HCT116 (cell line): ENCODE measurements around the gene PDE4D. TPM values are rescaled to one million over a fixed set of nuclear protein-coding genes. Genes with fewer than 3 reads are reported as not detected.

Experiments used
- ATAC-seq: fragments of 200-7000 bp; cut with Tn5 transposase; 2 replicates; pipeline ENCODE4 v1.9.1; 2020; ENCODE audit warnings: mild to moderate bottlenecking, moderate library complexity
- BruUV-seq: library from RNA; stranded (reverse); fragments of 400-500 nt; replicated peaks from 2 replicates; lab custom pipeline; 2021; lab: Mats Ljungman, UMichigan
- CTCF ChIA-PET: fragments of 300-600 bp; sonication (Branson Sonifier 250); formaldehyde crosslinking; loops from one replicate; lab custom pipeline; 2021; ENCODE audit warnings: antibody characterized with exemption; lab: Charles Lee
- POLR2A ChIA-PET: fragments of 300-600, 350-600 bp; sonication (Branson Sonifier 250); formaldehyde crosslinking; loops from one replicate; lab custom pipeline; 2021; ENCODE audit warnings: antibody characterized with exemption; lab: Charles Lee
- RAD21 ChIA-PET, 2 experiments: fragments of 300-600 bp; sonication (Branson Sonifier 250); formaldehyde crosslinking; loops; one replicate each; lab custom pipeline; 2023; ENCODE audit warnings: low total read pairs in 2 of 2; ENCODE audit not compliant: uncharacterized antibody in 2 of 2, unreplicated experiment in 2 of 2, low non-redundant PET in 1 of 2; lab: Charles Lee
- DNase-seq: peaks from one replicate; pipeline ENCODE4 v3.0.0-alpha.2; 2010; ENCODE audit warnings: low read depth, low spot score
- H2AFZ ChIP-seq: fragments of 200-600 bp; shearing (Covaris generic), sonication (generic); 2 replicates; pipeline ENCODE4 v1.6.1; 2017; ENCODE audit warnings: low read depth, mixed run types, mixed read lengths, antibody characterized with exemption, low read length; ENCODE audit not compliant: poor library complexity, severe bottlenecking
- H3K27ac ChIP-seq: 2 replicates; pipeline ENCODE4 v1.5.1; 2012; ENCODE audit warnings: low read depth, low read length
- H3K27me3 ChIP-seq: fragments of 200-600 bp; sonication (generic); 2 replicates; pipeline ENCODE4 v1.6.1; 2016; ENCODE audit warnings: mixed run types, low read length, mixed read lengths; ENCODE audit not compliant: insufficient read depth
- H3K36me3 ChIP-seq, 2 experiments: fragments of 200-500 bp in 1 of 2; fragments of 200-600 bp in 1 of 2; sonication (Bioruptor generic) in 1 of 2; sonication (generic) in 1 of 2; 2 replicates each; pipeline versions ENCODE4 v1.5.1 to v1.6.1; 2014 to 2016; ENCODE audit warnings: low read length in 2 of 2, inconsistent platforms in 1 of 2, mixed read lengths in 1 of 2, mixed run types in 1 of 2; ENCODE audit not compliant: insufficient read depth in 2 of 2, control insufficient read depth in 1 of 2
- H3K4me1 ChIP-seq, 2 experiments: fragments of 200-600 bp in 1 of 2; sonication (generic) in 1 of 2; 2 replicates each; pipeline versions ENCODE4 v1.5.1 to v1.6.1; 2012 to 2017; ENCODE audit warnings: low read length in 2 of 2, inconsistent platforms in 1 of 2, mild to moderate bottlenecking in 1 of 2, mixed read lengths in 1 of 2, mixed run types in 1 of 2, moderate library complexity in 1 of 2; ENCODE audit not compliant: insufficient read depth in 2 of 2, control insufficient read depth in 1 of 2
- H3K4me2 ChIP-seq: fragments of 200-600 bp; sonication (generic); 2 replicates; pipeline ENCODE4 v1.6.1; 2017; ENCODE audit warnings: mixed run types, low read length, mixed read lengths
- H3K4me3 ChIP-seq, 2 experiments: fragments of 200-600 bp in 1 of 2; sonication (generic) in 1 of 2; replicated peaks in 1 of 2; 2 replicates each; pipeline ENCODE4 v1.5.1; 2011 to 2016; ENCODE audit warnings: low read length in 2 of 2, control low read depth in 1 of 2, low read depth in 1 of 2, mild to moderate bottlenecking in 1 of 2, mixed read lengths in 1 of 2, mixed run types in 1 of 2
- H3K79me2 ChIP-seq: fragments of 200-600 bp; sonication (generic); 2 replicates; pipeline ENCODE4 v1.6.1; 2017; ENCODE audit warnings: mild to moderate bottlenecking, mixed run types, low read length, moderate library complexity, mixed read lengths; ENCODE audit not compliant: insufficient read depth
- H3K9ac ChIP-seq: fragments of 200-600 bp; sonication (generic); 2 replicates; pipeline ENCODE4 v1.6.1; 2016; ENCODE audit warnings: low read length, mixed read lengths
- H3K9me2 ChIP-seq: fragments of 200-600 bp; sonication (generic), shearing (Covaris generic); 2 replicates; pipeline ENCODE4 v1.6.1; 2017; ENCODE audit warnings: mixed run types, mild to moderate bottlenecking, moderate library complexity; ENCODE audit not compliant: insufficient read depth
- H3K9me3 ChIP-seq, 2 experiments: fragments of 200-500 bp in 1 of 2; fragments of 200-600 bp in 1 of 2; sonication (Bioruptor generic) in 1 of 2; sonication (generic) in 1 of 2; 2 replicates each; pipeline ENCODE4 v1.6.1; 2014 to 2017; ENCODE audit warnings: low read length in 2 of 2, mixed read lengths in 2 of 2, inconsistent platforms in 1 of 2, low read depth in 1 of 2, mild to moderate bottlenecking in 1 of 2, mixed run types in 1 of 2, moderate library complexity in 1 of 2; ENCODE audit not compliant: control insufficient read depth in 1 of 2, insufficient read depth in 1 of 2
- H4K20me1 ChIP-seq: fragments of 200-600 bp; sonication (generic), shearing (Covaris generic); 2 replicates; pipeline ENCODE4 v1.6.1; 2017; ENCODE audit warnings: mixed run types, mild to moderate bottlenecking, moderate library complexity; ENCODE audit not compliant: insufficient read depth
- CBX3 ChIP-seq: IDR thresholded peaks from 2 replicates; pipeline ENCODE4 v1.6.1; 2012; ENCODE audit warnings: low read depth
- EZH2 ChIP-seq: fragments of 200-600 bp; sonication (generic); IDR thresholded peaks from 2 replicates; pipeline ENCODE4 v1.6.1; 2017; ENCODE audit warnings: antibody characterized with exemption, mixed run types
- EZH2phosphoT487 ChIP-seq: fragments of 200-600 bp; IDR thresholded peaks from 2 replicates; pipeline ENCODE4 v1.6.1; 2018; ENCODE audit warnings: antibody characterized with exemption, borderline replicate concordance
- FOSL1 ChIP-seq: IDR thresholded peaks from 2 replicates; pipeline ENCODE4 v1.6.1; 2012; ENCODE audit warnings: low read depth
- RAD21 ChIP-seq: IDR thresholded peaks from 2 replicates; pipeline ENCODE4 v1.6.1; 2012; ENCODE audit warnings: low read depth, mild to moderate bottlenecking
- SP1 ChIP-seq: IDR thresholded peaks from 2 replicates; pipeline ENCODE4 v1.6.1; 2012; ENCODE audit warnings: low read depth
- intact Hi-C: fragments of 100-400 bp; cut with micrococcal nuclease; formaldehyde crosslinking; loops from 2 replicates; pipeline ENCODE4 v1.10.0; 2022
- microRNA counts: library from miRNA; unstranded; fragments of <30 nt; microRNA quantifications from one replicate; lab custom pipeline; 2015
- microRNA-seq: library from miRNA; unstranded; fragments of <30 nt; microRNA quantifications from one replicate; pipeline ENCODE4, GENCODE V29; 2016; ENCODE audit warnings: borderline number of aligned reads
- total RNA-seq: library from RNA; stranded (reverse); gene quantifications from one replicate; pipeline ENCODE4 v1.2.1, GENCODE V29; 2021; ENCODE audit not compliant: unreplicated experiment

Gene PDE4D
- total RNA-seq, 1 experiment from 2014 or later = 1.1 TPM

GRCh38 chr5:58921159-58921558 lies 972.4 kb downstream of the PDE4D start:
- ATAC-seq = no peak
- no peak overlapping the region for H3K4me2 ChIP-seq
- BruUV-seq = no TSS peak
- no peaks in the 10 kb centered on the region for H3K4me1 ChIP-seq
- TF ChIP-seq EZH2phosphoT487 = no peak
- H3K9me2 ChIP-seq = no peaks in the 10 kb centered on the region
- no peaks in the 10 kb centered on the region for H3K9me3 ChIP-seq
- POLR2A ChIA-PET = no interaction called here
- H3K27me3 ChIP-seq = peaks cover 72% of the 10 kb centered on the region
- CTCF ChIA-PET = no interaction called here
- intact Hi-C loops = no loop called here
- no peak for DNase-seq
- no peaks in the 10 kb centered on the region for H3K79me2 ChIP-seq
- H2AFZ ChIP-seq = no peak overlapping the region
- H3K36me3 ChIP-seq = no peaks in the 10 kb centered on the region
- RAD21 ChIA-PET = no interaction called here
- no peaks in the 10 kb centered on the region for H4K20me1 ChIP-seq
- no peak overlapping the region for H3K27ac ChIP-seq
- no peak overlapping the region for H3K9ac ChIP-seq
- no peak overlapping the region for H3K4me3 ChIP-seq

- no TSS peak for BruUV-seq
Observed at GRCh38 chr5:58919833-58920232, 973.7 kb downstream of the PDE4D start.

More at GRCh38 chr5:58919833-58920232, 973.7 kb downstream of the PDE4D start:
- Histone ChIP-seq H3K27ac (no peak overlapping the region), H4K20me1 (no peaks in the 10 kb centered on the region), H3K9me3 (no peaks in the 10 kb centered on the region), H2AFZ (no peak overlapping the region), H3K9me2 (no peaks in the 10 kb centered on the region), H3K4me3 (no peak overlapping the region), H3K27me3 (peaks cover 59% of the 10 kb centered on the region), H3K4me1 (no peaks in the 10 kb centered on the region), H3K4me2 (no peak overlapping the region), H3K36me3 (no peaks in the 10 kb centered on the region), H3K79me2 (no peaks in the 10 kb centered on the region), H3K9ac (no peak overlapping the region)
- ChIA-PET RAD21 (no interaction called here), CTCF (no interaction called here), POLR2A (no interaction called here)
- no peak for DNase-seq
- no peak for TF ChIP-seq EZH2
- TF ChIP-seq SP1 = no peak
- no peak for TF ChIP-seq RAD21
- TF ChIP-seq FOSL1 = no peak
- TF ChIP-seq CBX3 = no peak
- intact Hi-C loops = no loop called here
- no peak for ATAC-seq

MicroRNA genes within 50 kb of the gene (microRNA counts, 767-probe panel; counts per million panel counts)
- not detected for microRNA hsa-miR-582-3p (lab: Ali Mortazavi, UCI)
- not detected for microRNA hsa-miR-582-5p (lab: Ali Mortazavi, UCI)

Small RNAs within 50 kb of the gene (microRNA-seq; reads per million reads assigned to microRNA genes)
- not detected for gene MIR582
